Activated CD4-positive, alpha-beta T cell treated with anti-CD3 and anti-CD28 coated beads, Interleukin-2, amount 50 U/mL, for 4 hours (primary cell): ENCODE results near the gene ZNF207.
"Not testable (repeated sequence)": the region's sequence is repeated elsewhere in the genome, so short reads cannot be mapped to it uniquely, and the experiment has no call there.

Experiments used
- DNase-seq, 2 experiments: peaks; one replicate each; pipeline ENCODE4 v3.0.0-alpha.2; 2020

Gene ZNF207

GRCh38 chr17:32388613-32389459, 38.9 kb downstream of the ZNF207 start:
- DNase-seq: no peak

- no peak for DNase-seq
Observed at GRCh38 chr17:32393904-32394303, 43.9 kb downstream of the ZNF207 start.

- DNase-seq: no peak
Observed at GRCh38 chr17:32396343-32396742, 46.4 kb downstream of the ZNF207 start.

GRCh38 chr17:32398946-32399345, 49.0 kb downstream of the ZNF207 start:
- DNase-seq: no peak

GRCh38 chr17:32410085-32410484, 60.1 kb downstream of the ZNF207 start:
- not testable (repeated sequence) for DNase-seq

- no peak for DNase-seq
Observed at GRCh38 chr17:32426894-32427293, 76.9 kb downstream of the ZNF207 start.

- DNase-seq: no peak
Observed at GRCh38 chr17:32429598-32429997, 79.6 kb downstream of the ZNF207 start.
